Cerebellar nuclear complex (tissue), 1 donor: ENCODE data around the gene LAMA5.
A peak's percentile ranks its signal among the peaks of the same experiment; 100 is the strongest.
"Not testable (repeated sequence)": the region's sequence is repeated elsewhere in the genome, so short reads cannot be mapped to it uniquely, and the experiment has no call there.

Experiments used
- DNase-seq, 2 experiments: peaks; one replicate each; lab custom pipeline; 2025; lab: John Stamatoyannopoulos, UW

Gene LAMA5

GRCh38 chr20:62390317-62391164 is 23.4 kb upstream of the LAMA5 start:
- no peak for DNase-seq

- DNase-seq = no peak
Observed at GRCh38 chr20:62389601-62390087, 22.5 kb upstream of the LAMA5 start.

GRCh38 chr20:62388839-62389600 is 21.9 kb upstream of the LAMA5 start:
- DNase-seq = no peak

- DNase-seq = no peak
Observed at GRCh38 chr20:62387933-62388635, 21.0 kb upstream of the LAMA5 start.

GRCh38 chr20:62387219-62387913 is 20.3 kb upstream of the LAMA5 start:
- no peak for DNase-seq

- DNase-seq = peak in 1 of 2 experiments; percentile 68
Observed at GRCh38 chr20:62386383-62387218, 19.5 kb upstream of the LAMA5 start, which contains the start of gene RPS21. Gene RPS21 (plus strand): TSS chr20:62387103. CDS start chr20:62387339, 236 bp downstream.

- DNase-seq = peak; percentile 31 to 68
Observed at GRCh38 chr20:62382306-62383198, 15.4 kb upstream of the LAMA5 start.

GRCh38 chr20:62381842-62382241 is 14.7 kb upstream of the LAMA5 start:
- DNase-seq = no peak

- no peak for DNase-seq
Observed at GRCh38 chr20:62381202-62381797, 14.2 kb upstream of the LAMA5 start.

- no peak for DNase-seq
Observed at GRCh38 chr20:62378215-62378614, 11.1 kb upstream of the LAMA5 start.

- no peak for DNase-seq
Observed at GRCh38 chr20:62377615-62378178, 10.6 kb upstream of the LAMA5 start.

- DNase-seq = no peak
Observed at GRCh38 chr20:62377064-62377461, 10.0 kb upstream of the LAMA5 start.

GRCh38 chr20:62376112-62377063 is 9.3 kb upstream of the LAMA5 start:
- DNase-seq = no peak

GRCh38 chr20:62374331-62375152 is 7.4 kb upstream of the LAMA5 start:
- no peak for DNase-seq

GRCh38 chr20:62373631-62374179 is 6.6 kb upstream of the LAMA5 start:
- not testable (repeated sequence) for DNase-seq
